HEK293 (cell line): ENCODE data around the gene FUT8.

Experiments
- BCL11A ChIP-seq: fragments of 450-650 bp; formaldehyde crosslinking; IDR thresholded peaks from 2 replicates; pipeline ENCODE4 v1.5.1; 2016; ENCODE audit warnings: low read depth, missing biosample characterization, missing genetic modification characterization
- SP2 ChIP-seq: fragments of 450-650 bp; formaldehyde crosslinking; IDR thresholded peaks from 2 replicates; pipeline ENCODE4 v1.5.1; 2016; ENCODE audit warnings: missing biosample characterization, missing genetic modification characterization
- YY1 ChIP-seq: fragments of 450-650 bp; formaldehyde crosslinking; IDR thresholded peaks from 2 replicates; pipeline ENCODE4 v1.5.1; 2018; ENCODE audit warnings: missing biosample characterization, missing genetic modification characterization
- ZNF175 ChIP-seq: fragments of 450-650 bp; formaldehyde crosslinking; IDR thresholded peaks from 2 replicates; pipeline ENCODE4 v1.5.1; 2016; ENCODE audit warnings: missing biosample characterization, missing genetic modification characterization
- ZNF280D ChIP-seq: fragments of 450-650 bp; formaldehyde crosslinking; IDR thresholded peaks from 2 replicates; pipeline ENCODE4 v1.5.1; 2016; ENCODE audit warnings: missing biosample characterization, missing genetic modification characterization
- ZNF501 ChIP-seq: fragments of 450-650 bp; formaldehyde crosslinking; IDR thresholded peaks from 2 replicates; pipeline ENCODE4 v1.5.1; 2016; ENCODE audit warnings: missing biosample characterization, missing genetic modification characterization
- TF ChIP-seq, protein P1 (sequence below): fragments of 450-650 bp; formaldehyde crosslinking; IDR thresholded peaks from 2 replicates; pipeline ENCODE4 v1.5.1; 2016; ENCODE audit warnings: missing biosample characterization, missing genetic modification characterization
- TF ChIP-seq, protein P2 (sequence below): sonication (generic); formaldehyde crosslinking; IDR thresholded peaks from 2 replicates; pipeline ENCODE4 v1.8.1; 2022; ENCODE audit warnings: mild to moderate bottlenecking, moderate library complexity, missing genetic modification reagents

- TF ChIP-seq SP2 (tag by site-specific recombination) (no peak), YY1 (tag by site-specific recombination) (no peak), ZNF280D (tag by site-specific recombination) (no peak), ZNF501 (tag by site-specific recombination) (no peak), ZNF175 (no peak), BCL11A (tag by site-specific recombination) (no peak)
- TF ChIP-seq, protein P1, sequence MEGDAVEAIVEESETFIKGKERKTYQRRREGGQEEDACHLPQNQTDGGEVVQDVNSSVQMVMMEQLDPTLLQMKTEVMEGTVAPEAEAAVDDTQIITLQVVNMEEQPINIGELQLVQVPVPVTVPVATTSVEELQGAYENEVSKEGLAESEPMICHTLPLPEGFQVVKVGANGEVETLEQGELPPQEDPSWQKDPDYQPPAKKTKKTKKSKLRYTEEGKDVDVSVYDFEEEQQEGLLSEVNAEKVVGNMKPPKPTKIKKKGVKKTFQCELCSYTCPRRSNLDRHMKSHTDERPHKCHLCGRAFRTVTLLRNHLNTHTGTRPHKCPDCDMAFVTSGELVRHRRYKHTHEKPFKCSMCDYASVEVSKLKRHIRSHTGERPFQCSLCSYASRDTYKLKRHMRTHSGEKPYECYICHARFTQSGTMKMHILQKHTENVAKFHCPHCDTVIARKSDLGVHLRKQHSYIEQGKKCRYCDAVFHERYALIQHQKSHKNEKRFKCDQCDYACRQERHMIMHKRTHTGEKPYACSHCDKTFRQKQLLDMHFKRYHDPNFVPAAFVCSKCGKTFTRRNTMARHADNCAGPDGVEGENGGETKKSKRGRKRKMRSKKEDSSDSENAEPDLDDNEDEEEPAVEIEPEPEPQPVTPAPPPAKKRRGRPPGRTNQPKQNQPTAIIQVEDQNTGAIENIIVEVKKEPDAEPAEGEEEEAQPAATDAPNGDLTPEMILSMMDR (tag by site-specific recombination), result no peak
- TF ChIP-seq, protein P2, sequence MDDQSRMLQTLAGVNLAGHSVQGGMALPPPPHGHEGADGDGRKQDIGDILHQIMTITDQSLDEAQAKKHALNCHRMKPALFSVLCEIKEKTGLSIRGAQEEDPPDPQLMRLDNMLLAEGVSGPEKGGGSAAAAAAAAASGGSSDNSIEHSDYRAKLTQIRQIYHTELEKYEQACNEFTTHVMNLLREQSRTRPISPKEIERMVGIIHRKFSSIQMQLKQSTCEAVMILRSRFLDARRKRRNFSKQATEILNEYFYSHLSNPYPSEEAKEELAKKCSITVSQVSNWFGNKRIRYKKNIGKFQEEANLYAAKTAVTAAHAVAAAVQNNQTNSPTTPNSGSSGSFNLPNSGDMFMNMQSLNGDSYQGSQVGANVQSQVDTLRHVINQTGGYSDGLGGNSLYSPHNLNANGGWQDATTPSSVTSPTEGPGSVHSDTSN (CRISPR knock-in tag), result no peak
These were observed 20.6 kb downstream of the FUT8 start for GRCh38 chr14:65433157-65433556.
